Muscle layer of duodenum (tissue), 2 donors: ENCODE data around the gene RECK.

ENCODE experiments used
- H3K27ac ChIP-seq: one replicate; pipeline ENCODE4 v1.7.0; 2013; ENCODE audit warnings: mild to moderate bottlenecking, low read length
- H3K27me3 ChIP-seq: one replicate; pipeline ENCODE4 v1.7.0; 2013; ENCODE audit warnings: low read depth, mild to moderate bottlenecking, control low read depth, low read length
- H3K36me3 ChIP-seq, 2 donors: one replicate each; pipeline ENCODE4 v1.7.0; 2013; ENCODE audit warnings: low read length in 2 of 2, control low read depth in 1 of 2, mild to moderate bottlenecking in 1 of 2; ENCODE audit not compliant: insufficient read depth in 2 of 2, control insufficient read depth in 1 of 2
- H3K4me1 ChIP-seq, 2 donors: one replicate each; pipeline ENCODE4 v1.7.0; 2013; ENCODE audit warnings: low read length in 2 of 2, mild to moderate bottlenecking in 2 of 2, control low read depth in 1 of 2, moderate library complexity in 1 of 2; ENCODE audit not compliant: insufficient read depth in 2 of 2, control insufficient read depth in 1 of 2
- H3K4me3 ChIP-seq, 2 donors: one replicate each; pipeline ENCODE4 v1.7.0; 2013; ENCODE audit warnings: low read length in 2 of 2, low read depth in 1 of 2, mild to moderate bottlenecking in 1 of 2
- H3K9me3 ChIP-seq, 2 donors: one replicate each; pipeline ENCODE4 v1.7.0; 2013; ENCODE audit warnings: low read length in 2 of 2, control low read depth in 1 of 2, mild to moderate bottlenecking in 1 of 2; ENCODE audit not compliant: control insufficient read depth in 1 of 2
- donor health status: healthy.

RECK gene

DNA sequence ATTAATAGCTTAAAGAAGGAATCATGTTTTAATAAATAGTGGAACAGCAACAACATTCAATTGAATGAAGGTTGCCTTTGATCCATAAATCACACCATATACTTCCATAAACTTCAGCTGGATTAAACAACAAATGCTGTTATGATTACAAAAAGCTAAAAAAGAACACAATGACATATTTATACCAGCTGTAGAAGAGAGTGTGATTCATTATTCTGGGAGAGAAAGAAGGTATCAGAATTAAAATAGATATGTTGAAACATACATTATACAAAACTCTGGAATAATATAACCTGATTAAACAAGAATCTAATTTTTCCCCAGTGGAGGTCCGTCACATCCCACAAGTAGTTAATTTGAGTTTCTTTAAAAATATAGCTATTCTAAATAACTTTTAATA, 7.5 kb upstream of the RECK start:
- no peak overlapping the region for H3K4me3 ChIP-seq
- no peak overlapping the region for H3K27ac ChIP-seq
- H3K36me3 ChIP-seq: no peaks in the 10 kb centered on the region
- no peaks in the 10 kb centered on the region for H3K27me3 ChIP-seq
- H3K4me1 ChIP-seq: no peaks in the 10 kb centered on the region
- H3K9me3 ChIP-seq: no peaks in the 10 kb centered on the region

DNA sequence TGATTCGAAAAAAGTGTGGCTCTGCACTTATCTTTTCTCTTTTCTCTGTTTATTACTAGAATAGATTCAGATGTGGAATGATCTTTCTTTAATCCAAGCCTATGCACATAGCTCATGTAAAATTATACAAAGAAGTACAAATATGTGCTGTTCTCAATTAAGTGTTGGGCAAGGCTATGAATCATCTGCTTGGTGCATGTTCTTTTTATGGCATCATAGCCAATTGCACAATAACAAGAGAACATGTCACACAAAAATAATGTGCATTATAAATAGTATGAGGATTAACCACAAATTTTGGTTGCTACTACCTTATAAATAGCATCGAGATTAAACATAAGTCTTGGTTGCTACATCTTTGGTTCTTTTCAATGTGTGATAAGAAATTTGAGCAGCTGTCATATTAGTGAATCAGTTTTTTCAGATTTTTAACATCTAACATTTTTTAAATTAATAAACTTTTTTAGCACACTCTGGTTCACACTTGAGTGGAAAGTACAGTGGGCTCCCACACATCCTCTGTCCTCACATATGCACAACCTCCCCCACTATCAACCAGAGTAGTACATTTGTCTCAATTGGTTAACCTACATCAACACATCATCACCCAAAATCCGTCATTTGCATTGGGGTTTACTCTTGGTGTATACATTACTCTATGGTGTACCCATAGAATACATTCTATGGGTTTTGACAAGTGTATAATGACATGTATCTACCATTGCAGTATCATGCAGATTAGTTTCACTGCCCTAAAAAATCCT, 6.8 kb upstream of the RECK start:
- no peaks in the 10 kb centered on the region for H3K9me3 ChIP-seq
- no peak overlapping the region for H3K4me3 ChIP-seq
- no peaks in the 10 kb centered on the region for H3K4me1 ChIP-seq
- no peak overlapping the region for H3K27ac ChIP-seq
- no peaks in the 10 kb centered on the region for H3K27me3 ChIP-seq
- H3K36me3 ChIP-seq: no peaks in the 10 kb centered on the region

DNA sequence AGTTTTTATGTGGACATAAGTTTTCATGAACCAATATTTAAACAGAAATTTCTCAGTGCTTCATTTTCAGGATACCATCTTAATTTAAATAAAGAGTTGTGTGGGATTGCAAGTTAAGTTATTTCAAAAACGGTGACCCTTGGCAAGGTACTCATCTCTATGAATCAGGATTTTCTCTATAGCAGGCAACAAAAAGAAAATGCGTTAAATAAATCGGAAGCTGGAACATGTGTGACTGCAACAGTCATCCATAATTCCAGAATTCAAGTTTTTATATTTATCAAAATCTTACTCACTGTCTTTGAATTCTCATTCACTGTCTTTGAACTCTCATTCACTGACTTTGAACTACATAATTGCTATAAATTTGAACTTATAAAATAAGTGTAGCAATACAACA, 5.8 kb upstream of the RECK start:
- H3K9me3 ChIP-seq: no peaks in the 10 kb centered on the region
- H3K36me3 ChIP-seq: no peaks in the 10 kb centered on the region
- H3K4me3 ChIP-seq: no peak overlapping the region
- no peak overlapping the region for H3K27ac ChIP-seq
- no peaks in the 10 kb centered on the region for H3K4me1 ChIP-seq
- no peaks in the 10 kb centered on the region for H3K27me3 ChIP-seq

DNA sequence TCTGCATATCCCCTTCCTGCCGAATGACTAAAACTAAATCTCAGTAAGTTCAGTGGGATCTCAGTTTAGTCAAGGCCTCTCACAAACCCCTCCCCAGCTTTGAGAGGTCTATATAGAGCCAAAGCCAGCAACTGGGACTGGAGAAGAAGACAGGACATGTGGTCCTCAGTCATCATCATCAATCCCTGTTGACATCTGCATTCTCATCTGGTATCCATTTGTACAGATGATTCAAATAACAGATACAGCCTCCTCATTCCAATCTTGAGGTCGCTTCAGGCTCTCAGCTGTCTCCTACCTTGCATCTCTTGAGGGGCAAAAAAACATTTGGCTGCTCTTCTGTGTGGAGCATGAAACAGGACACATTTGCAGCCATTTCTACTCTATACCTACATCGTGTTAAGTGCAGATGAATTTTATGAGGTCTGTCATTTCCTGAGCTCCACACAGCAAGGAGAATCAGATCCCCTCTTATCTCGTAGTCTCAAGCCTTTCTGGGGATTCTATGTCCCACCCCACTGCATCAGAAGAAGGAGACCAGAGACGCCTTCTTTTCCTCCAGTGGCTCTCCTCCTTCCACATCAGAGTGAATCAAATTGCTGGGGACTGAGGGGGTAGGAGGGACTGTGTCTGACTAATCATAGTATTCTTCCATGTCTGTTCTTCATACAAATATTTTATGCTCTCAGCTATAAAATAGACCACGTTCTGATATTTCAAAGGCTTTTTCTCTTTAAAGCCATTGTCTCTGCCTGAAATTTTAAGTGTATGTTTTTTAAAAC, 4.7 kb upstream of the RECK start:
- H3K27me3 ChIP-seq: no peaks in the 10 kb centered on the region
- peaks cover 0 to 4% of the 10 kb centered on the region in 2 donors for H3K4me1 ChIP-seq
- H3K36me3 ChIP-seq: peaks cover 0 to 2% of the 10 kb centered on the region in 2 donors

DNA sequence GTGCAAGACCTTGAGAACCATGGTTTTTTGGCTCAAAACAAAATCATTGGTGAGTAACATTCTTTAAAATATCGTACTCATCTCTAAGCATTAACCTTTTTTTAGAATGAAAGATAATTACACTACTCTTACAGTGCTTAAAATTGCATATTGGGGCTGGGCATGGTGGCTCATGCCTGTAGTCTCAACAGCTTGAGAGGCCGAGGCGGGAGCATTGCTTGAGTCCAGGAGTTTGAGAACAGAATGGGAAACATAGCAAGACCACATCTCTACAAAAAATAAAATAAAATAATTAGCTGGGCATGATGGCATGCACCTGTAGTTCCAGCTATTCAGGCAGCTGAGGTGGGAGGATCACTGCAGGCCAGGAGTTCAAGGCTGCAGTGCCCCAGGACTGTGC, 2.9 kb upstream of the RECK start:
- peaks cover 0 to 4% of the 10 kb centered on the region in 2 donors for H3K4me1 ChIP-seq
- H3K36me3 ChIP-seq: peaks cover 0 to 3% of the 10 kb centered on the region in 2 donors
- no peak overlapping the region for H3K4me3 ChIP-seq
- no peaks in the 10 kb centered on the region for H3K9me3 ChIP-seq
- no peaks in the 10 kb centered on the region for H3K27me3 ChIP-seq
- H3K27ac ChIP-seq: no peak overlapping the region

More for the DNA sequence above, 4.7 kb upstream of the RECK start:
- Histone ChIP-seq H3K4me3 (no peak overlapping the region), H3K27ac (no peak overlapping the region), H3K9me3 (no peaks in the 10 kb centered on the region)

DNA sequence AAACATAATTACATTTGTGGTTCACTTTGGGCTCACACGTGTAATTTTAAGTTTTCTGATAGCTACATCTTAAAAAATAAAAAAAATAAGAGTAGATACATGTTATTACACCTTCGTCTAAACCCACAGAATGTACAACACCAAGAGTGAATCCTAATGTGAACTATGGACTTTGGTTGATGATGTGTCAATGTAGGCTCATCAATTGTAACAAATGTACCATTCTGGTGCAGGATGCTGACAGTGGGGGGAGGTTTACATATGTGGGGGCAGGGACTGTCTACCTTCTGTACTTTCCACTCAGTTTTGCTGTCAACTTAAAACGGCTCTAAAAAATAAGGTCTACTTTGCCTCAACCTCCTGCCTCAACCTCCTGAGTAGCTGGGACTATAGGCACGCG, 2.5 kb upstream of the RECK start:
- H3K27me3 ChIP-seq: no peaks in the 10 kb centered on the region
- H3K4me3 ChIP-seq: no peak overlapping the region
- no peaks in the 10 kb centered on the region for H3K9me3 ChIP-seq
- H3K36me3 ChIP-seq: peaks cover 0 to 3% of the 10 kb centered on the region in 2 donors
- no peak overlapping the region for H3K27ac ChIP-seq
- peaks cover 0 to 4% of the 10 kb centered on the region in 2 donors for H3K4me1 ChIP-seq

DNA sequence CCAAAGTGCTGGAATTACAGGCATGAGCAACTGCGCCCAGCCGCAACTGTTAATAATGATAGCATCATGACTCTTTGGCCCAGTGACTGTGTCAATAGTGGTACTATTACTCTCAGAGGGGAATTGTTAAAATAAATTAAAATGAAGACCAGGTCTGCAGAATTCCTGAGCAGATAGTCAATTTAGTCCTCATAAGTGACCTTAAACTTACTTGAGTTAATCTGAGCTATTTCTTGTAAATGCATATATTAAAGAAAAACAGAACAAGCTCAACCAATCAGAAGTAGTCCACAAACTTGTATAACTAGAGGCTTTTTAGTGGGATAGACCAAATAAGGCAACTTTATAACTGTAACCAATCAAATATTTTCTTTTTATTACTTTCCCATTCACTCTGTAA, 1.7 kb upstream of the RECK start:
- Histone ChIP-seq H3K4me3 (no peak overlapping the region), H3K4me1 (peaks cover 0 to 4% of the 10 kb centered on the region in 2 donors), H3K36me3 (peaks cover 0 to 3% of the 10 kb centered on the region in 2 donors), H3K27ac (no peak overlapping the region), H3K9me3 (no peaks in the 10 kb centered on the region), H3K27me3 (no peaks in the 10 kb centered on the region)

DNA sequence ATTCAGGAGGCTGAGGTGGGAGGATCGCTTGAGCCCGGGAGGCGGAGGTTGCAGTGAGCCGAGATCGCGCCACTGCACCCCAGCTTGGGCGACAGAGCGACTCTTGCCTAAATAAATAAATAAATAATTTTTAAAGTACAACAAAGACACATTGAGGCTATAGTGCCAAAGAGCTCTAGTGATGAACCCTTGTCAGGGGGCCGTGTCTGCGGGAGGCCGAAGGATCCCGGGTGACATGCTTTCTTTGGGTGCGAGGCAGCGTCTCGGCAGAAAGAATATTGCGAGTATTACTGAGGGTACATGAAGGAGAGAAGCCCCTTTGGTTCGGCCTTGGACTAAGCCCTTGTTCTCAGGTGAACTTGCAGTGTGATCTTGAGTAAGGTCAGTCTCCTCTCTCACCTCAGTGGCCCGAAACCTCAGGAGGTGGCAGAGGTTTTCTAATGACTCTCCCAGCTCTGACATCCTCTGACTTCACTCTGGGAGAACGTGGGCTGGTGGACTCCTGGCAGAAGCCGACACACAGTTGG, 397 bp upstream of the RECK start:
- H3K27me3 ChIP-seq: no peaks in the 10 kb centered on the region
- H3K4me3 ChIP-seq: peak overlapping the region; percentile 81 to 93
- no peak overlapping the region for H3K27ac ChIP-seq
- H3K9me3 ChIP-seq: no peaks in the 10 kb centered on the region
- H3K36me3 ChIP-seq: peaks cover 0 to 3% of the 10 kb centered on the region in 2 donors
- H3K4me1 ChIP-seq: peaks cover 0 to 4% of the 10 kb centered on the region in 2 donors

DNA sequence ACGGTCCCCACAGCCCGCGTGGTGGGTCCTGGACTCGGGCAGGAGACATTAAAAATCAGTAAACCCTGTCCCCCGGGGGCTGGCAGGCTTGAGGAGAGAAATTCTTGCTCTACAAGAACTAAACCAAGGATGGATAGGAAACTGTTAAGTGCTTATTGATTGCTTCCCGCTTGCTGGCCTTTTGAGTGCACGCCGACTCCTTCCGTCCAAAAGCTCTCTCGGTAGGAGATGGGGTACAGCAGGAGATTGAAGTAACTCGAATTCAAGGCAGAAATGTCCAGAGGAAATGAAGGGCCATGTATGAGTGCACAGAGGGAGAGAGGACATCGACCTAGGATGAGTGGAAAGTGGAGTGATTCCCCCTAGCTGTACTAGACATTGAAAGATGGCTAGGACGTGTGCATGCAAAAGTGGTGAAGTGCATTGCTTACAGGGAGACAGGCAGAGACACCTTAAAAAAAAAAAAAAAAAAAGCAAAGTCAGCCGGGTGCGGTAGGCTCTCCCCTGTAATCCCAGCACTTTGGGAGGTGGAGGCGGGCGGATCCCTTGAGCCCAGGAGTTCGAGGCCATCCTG, 923 bp downstream of the RECK start:
- Histone ChIP-seq H3K36me3 (peaks cover 0 to 3% of the 10 kb centered on the region in 2 donors), H3K4me3 (peak overlapping the region; percentile 81 to 93), H3K27me3 (no peaks in the 10 kb centered on the region), H3K27ac (peak overlapping the region; percentile 49), H3K9me3 (no peaks in the 10 kb centered on the region), H3K4me1 (peaks cover 0 to 4% of the 10 kb centered on the region in 2 donors)

DNA sequence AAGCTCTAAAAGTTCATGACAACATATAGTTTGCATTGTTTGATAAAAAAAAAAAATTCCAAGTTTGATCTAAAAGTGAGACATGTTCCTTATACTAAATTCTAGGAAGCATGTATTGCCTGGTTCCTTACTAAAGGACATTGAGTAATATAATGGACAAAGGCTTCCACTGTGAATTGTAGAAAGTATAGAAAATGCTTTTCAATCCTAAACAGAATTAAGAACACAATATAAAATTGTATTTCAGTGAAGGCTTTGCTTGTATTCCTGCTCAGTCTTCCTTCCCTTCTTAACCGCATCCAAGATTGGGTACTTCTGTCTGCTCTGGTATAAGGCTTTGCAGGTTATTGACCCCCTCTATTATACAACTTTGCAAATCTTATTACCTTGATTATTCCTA, 2.4 kb downstream of the RECK start:
- Histone ChIP-seq H3K4me1 (peaks cover 0 to 4% of the 10 kb centered on the region in 2 donors), H3K27me3 (no peaks in the 10 kb centered on the region), H3K27ac (no peak overlapping the region), H3K4me3 (no peak overlapping the region), H3K9me3 (no peaks in the 10 kb centered on the region), H3K36me3 (peaks cover 0 to 3% of the 10 kb centered on the region in 2 donors)

DNA sequence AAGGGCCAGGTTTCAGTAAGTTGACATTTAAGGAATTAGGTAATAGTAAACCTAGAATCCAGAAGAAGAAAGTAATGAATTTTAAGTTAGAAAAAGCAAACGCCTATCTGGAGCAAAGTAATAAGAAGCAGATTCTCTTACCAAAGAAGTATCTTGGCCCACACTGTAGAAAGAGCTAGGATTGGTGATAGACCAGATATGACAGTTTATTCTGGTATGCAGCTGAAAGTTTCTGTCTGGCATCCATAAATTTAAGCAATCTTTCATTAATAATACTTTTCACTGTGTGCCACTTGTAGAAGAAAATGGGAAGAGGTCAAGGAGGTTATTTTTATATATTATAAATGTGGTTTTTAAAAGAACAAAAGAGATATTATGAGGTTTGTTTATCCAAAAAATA, 3.0 kb downstream of the RECK start:
- no peak overlapping the region for H3K27ac ChIP-seq
- peaks cover 0 to 4% of the 10 kb centered on the region in 2 donors for H3K4me1 ChIP-seq

More for the DNA sequence above, 3.0 kb downstream of the RECK start:
- Histone ChIP-seq H3K9me3 (no peaks in the 10 kb centered on the region), H3K27me3 (no peaks in the 10 kb centered on the region), H3K36me3 (peaks cover 0 to 3% of the 10 kb centered on the region in 2 donors), H3K4me3 (no peak overlapping the region)
